ENCODE data around the gene RCOR1.

GRCh38 chr14:102760496-102761193, 168.2 kb downstream of the RCOR1 start:
- no peak for TF ChIP-seq FOXK2 (IDR thresholded peaks at IDR 0.05)
- no peak for TF ChIP-seq SUZ12 (IDR thresholded peaks at IDR 0.05)
- TF ChIP-seq LEF1 (IDR thresholded peaks at IDR 0.05; ENCODE audit: borderline replicate concordance), result no peak
- TF ChIP-seq FOXM1 (IDR thresholded peaks at IDR 0.05; ENCODE audit: borderline replicate concordance), result no peak
- TF ChIP-seq HDGF (IDR thresholded peaks at IDR 0.05; ENCODE audit: borderline replicate concordance), result no peak
- no peak for TF ChIP-seq BHLHE40 (IDR thresholded peaks at IDR 0.05; ENCODE audit: borderline replicate concordance)
- TF ChIP-seq SP1 (IDR thresholded peaks at IDR 0.05), result no peak
- TF ChIP-seq FOXA1 (IDR thresholded peaks at IDR 0.05), result no peak
- TF ChIP-seq TARDBP (IDR thresholded peaks at IDR 0.05), result no peak
- no peak for TF ChIP-seq L3MBTL2 (conservative IDR thresholded peaks at IDR 0.05)
- TF ChIP-seq PKNOX1 (IDR thresholded peaks at IDR 0.05), result no peak
- TF ChIP-seq ELF4 (IDR thresholded peaks at IDR 0.05), result no peak
